ENCODE data around the gene TLE2. TPM values are rescaled to one million over a fixed set of nuclear protein-coding genes. Genes with fewer than 3 reads are reported as not detected.

The TLE2 gene
- total RNA-seq, 1 experiment from 2014 or later = 3.0 TPM

DNA sequence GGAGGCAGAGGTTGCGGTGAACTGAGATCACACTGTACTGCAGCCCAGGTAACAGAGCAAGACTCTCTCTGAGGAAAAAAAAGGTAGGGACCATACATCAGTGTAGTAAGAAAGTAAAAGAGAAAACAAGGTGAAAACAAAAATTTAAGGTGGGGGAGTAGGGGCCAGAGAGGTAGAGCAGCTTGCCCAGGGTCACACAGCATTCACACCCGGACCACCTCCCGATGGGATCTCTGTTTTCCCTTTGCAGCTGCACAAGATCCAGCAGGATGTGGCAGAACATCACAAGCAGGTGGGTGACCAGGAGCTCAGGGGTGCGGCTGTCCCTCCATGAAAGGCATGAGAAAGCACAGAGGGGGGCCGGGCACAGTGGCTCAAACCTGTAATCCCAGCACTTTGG is 47.2 kb downstream of the TLE2 start:
- ChIA-PET POLR2A (interaction anchor here (1.5 kb wide), 1 partner anchor 74 kb away, joined by 7 read pairs; no protein-coding TSS in a partner anchor), CTCF (no interaction called here)
- intact Hi-C loops (cut with micrococcal nuclease) = no loop called here
- H3K9me3 Mint-ChIP-seq (ENCODE audit: unreplicated experiment) = no peaks in the 10 kb centered on the region
- no peak for DNase-seq (ENCODE audit: unreplicated experiment)
- no TSS peak for BruUV-seq (replicated peaks)
- H3K4me3 Mint-ChIP-seq (ENCODE audit: unreplicated experiment) = no peak overlapping the region
- peaks cover 34% of the 10 kb centered on the region for H3K4me1 Mint-ChIP-seq (ENCODE audit: insufficient read depth, unreplicated experiment)
- no peak overlapping the region for H3K27ac Mint-ChIP-seq (ENCODE audit: low read depth, unreplicated experiment)
- H3K36me3 Mint-ChIP-seq (ENCODE audit: insufficient read depth, unreplicated experiment) = no peaks in the 10 kb centered on the region
- H3K27me3 Mint-ChIP-seq (ENCODE audit: insufficient read depth, unreplicated experiment) = no peaks in the 10 kb centered on the region
- TF ChIP-seq, protein P1, sequence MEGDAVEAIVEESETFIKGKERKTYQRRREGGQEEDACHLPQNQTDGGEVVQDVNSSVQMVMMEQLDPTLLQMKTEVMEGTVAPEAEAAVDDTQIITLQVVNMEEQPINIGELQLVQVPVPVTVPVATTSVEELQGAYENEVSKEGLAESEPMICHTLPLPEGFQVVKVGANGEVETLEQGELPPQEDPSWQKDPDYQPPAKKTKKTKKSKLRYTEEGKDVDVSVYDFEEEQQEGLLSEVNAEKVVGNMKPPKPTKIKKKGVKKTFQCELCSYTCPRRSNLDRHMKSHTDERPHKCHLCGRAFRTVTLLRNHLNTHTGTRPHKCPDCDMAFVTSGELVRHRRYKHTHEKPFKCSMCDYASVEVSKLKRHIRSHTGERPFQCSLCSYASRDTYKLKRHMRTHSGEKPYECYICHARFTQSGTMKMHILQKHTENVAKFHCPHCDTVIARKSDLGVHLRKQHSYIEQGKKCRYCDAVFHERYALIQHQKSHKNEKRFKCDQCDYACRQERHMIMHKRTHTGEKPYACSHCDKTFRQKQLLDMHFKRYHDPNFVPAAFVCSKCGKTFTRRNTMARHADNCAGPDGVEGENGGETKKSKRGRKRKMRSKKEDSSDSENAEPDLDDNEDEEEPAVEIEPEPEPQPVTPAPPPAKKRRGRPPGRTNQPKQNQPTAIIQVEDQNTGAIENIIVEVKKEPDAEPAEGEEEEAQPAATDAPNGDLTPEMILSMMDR (IDR thresholded peaks at IDR 0.05; ENCODE audit: unreplicated experiment) = no peak

DNA sequence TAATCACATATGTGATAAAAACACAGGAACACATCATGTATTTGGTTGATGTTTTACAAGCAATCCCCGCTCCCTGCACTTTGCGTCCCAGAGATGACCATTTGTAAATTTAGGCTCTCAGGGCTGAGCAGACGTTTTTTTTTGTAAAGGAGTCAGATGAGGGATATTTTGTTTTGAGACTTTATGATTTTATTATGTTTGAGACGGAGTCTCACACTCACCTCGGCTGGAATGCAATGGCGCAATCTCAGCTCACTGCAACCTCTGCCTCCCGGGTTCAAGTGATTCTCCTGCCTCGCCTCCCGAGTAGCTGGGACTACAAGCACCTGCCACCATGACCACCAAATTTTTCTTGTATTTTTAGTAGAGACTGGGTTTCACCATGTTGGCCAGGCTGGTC is 50.3 kb downstream of the TLE2 start:
- Mint-ChIP-seq H3K9me3 (ENCODE audit: unreplicated experiment) (no peaks in the 10 kb centered on the region), H3K4me3 (ENCODE audit: unreplicated experiment) (no peak overlapping the region), H3K4me1 (ENCODE audit: insufficient read depth, unreplicated experiment) (peaks cover 37% of the 10 kb centered on the region), H3K27ac (ENCODE audit: low read depth, unreplicated experiment) (no peak overlapping the region), H3K27me3 (ENCODE audit: insufficient read depth, unreplicated experiment) (no peaks in the 10 kb centered on the region), H3K36me3 (ENCODE audit: insufficient read depth, unreplicated experiment) (no peaks in the 10 kb centered on the region)
- no TSS peak for BruUV-seq (replicated peaks)
- intact Hi-C loops (cut with micrococcal nuclease) = loop anchor here (10.0 kb wide), 1 partner anchor 56 kb away; no protein-coding TSS in a partner anchor
- TF ChIP-seq, protein P1 (IDR thresholded peaks at IDR 0.05; ENCODE audit: unreplicated experiment) = no peak
- DNase-seq (ENCODE audit: unreplicated experiment) = peak; percentile 25
- POLR2A ChIA-PET = interaction anchor here (1.4 to 2.9 kb wide), 3 partner anchors 28 to 195 kb away, joined by 3 to 14 read pairs (median 4); partner anchors contain the start of gene SGTA
- CTCF ChIA-PET = interaction anchor here (0.7 kb wide), 1 partner anchor 167 kb away, joined by 3 read pairs; no protein-coding TSS in a partner anchor

DNA sequence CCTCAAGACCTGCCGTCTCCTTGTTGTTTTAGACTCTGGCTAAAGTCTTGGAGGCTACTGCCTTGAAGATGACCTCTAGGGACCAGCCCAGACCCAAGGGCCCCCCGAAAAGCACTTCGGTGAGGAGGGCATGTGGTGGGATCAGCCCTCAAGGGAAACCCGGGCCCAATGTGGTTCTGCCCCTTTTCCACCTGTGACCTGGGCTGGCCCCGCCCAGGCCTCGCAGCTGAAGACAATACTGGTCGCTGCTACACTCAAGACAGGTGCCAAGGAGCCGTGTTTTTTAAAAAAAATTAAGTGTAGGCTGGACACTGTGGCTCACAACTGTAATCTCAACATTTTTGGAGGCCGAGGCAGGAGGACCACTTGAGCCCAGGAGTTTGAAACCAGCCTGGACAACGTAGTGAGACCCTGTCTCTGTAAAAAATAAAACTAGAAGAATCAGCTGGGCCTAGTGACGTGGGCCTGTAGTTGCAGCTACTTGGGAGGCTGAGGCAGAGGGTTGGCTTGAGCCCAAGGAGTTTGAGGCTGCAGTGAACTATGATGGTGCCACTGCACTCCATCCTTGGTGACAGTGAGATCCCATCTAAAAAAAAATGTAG is 50.8 kb downstream of the TLE2 start:
- Mint-ChIP-seq H3K36me3 (ENCODE audit: insufficient read depth, unreplicated experiment) (no peaks in the 10 kb centered on the region), H3K4me1 (ENCODE audit: insufficient read depth, unreplicated experiment) (peaks cover 32% of the 10 kb centered on the region), H3K27me3 (ENCODE audit: insufficient read depth, unreplicated experiment) (no peaks in the 10 kb centered on the region), H3K9me3 (ENCODE audit: unreplicated experiment) (no peaks in the 10 kb centered on the region), H3K4me3 (ENCODE audit: unreplicated experiment) (peak overlapping the region; percentile 78), H3K27ac (ENCODE audit: low read depth, unreplicated experiment) (no peak overlapping the region)
- ChIA-PET CTCF (interaction anchor here (0.6 kb wide), 1 partner anchor 214 kb away, joined by 3 read pairs; no protein-coding TSS in a partner anchor), POLR2A (interaction anchor here (1.2 to 2.9 kb wide), 7 partner anchors 28 to 195 kb away, joined by 3 to 14 read pairs (median 4); partner anchors contain the start of genes SGTA and ZNF57)
- TF ChIP-seq, protein P1 (IDR thresholded peaks at IDR 0.05; ENCODE audit: unreplicated experiment) = no peak
- no TSS peak for BruUV-seq (replicated peaks)
- intact Hi-C loops (cut with micrococcal nuclease) = loop anchor here (10.0 kb wide), 1 partner anchor 57 kb away; no protein-coding TSS in a partner anchor
- DNase-seq (ENCODE audit: unreplicated experiment) = no peak

GRCh38 chr19:2977746-2978138 is 51.3 kb downstream of the TLE2 start:
- Mint-ChIP-seq H3K9me3 (ENCODE audit: unreplicated experiment) (no peaks in the 10 kb centered on the region), H3K27ac (ENCODE audit: low read depth, unreplicated experiment) (no peak overlapping the region), H3K27me3 (ENCODE audit: insufficient read depth, unreplicated experiment) (no peaks in the 10 kb centered on the region), H3K4me1 (ENCODE audit: insufficient read depth, unreplicated experiment) (peaks cover 26% of the 10 kb centered on the region), H3K4me3 (ENCODE audit: unreplicated experiment) (peak overlapping the region; percentile 78), H3K36me3 (ENCODE audit: insufficient read depth, unreplicated experiment) (no peaks in the 10 kb centered on the region)
- peak; percentile 23 for DNase-seq (ENCODE audit: unreplicated experiment)
- BruUV-seq (replicated peaks) = no TSS peak
- ChIA-PET CTCF (interaction anchor here (0.7 to 1.1 kb wide), 3 partner anchors 16 to 151 kb away, joined by 3 to 5 read pairs (median 3); no protein-coding TSS in a partner anchor), POLR2A (interaction anchor here (1.2 to 2.9 kb wide), 6 partner anchors 27 to 194 kb away, joined by 3 to 14 read pairs (median 6); partner anchors contain the start of genes SGTA and ZNF57)
- intact Hi-C loops (cut with micrococcal nuclease) = loop anchor here (10.0 kb wide), 1 partner anchor 57 kb away; no protein-coding TSS in a partner anchor
- TF ChIP-seq, protein P1 (IDR thresholded peaks at IDR 0.05; ENCODE audit: unreplicated experiment) = no peak

All from MCF 10A (cell line).